Left ventricle myocardium superior (tissue), 1 donor: ENCODE measurements around the gene ADORA1. TPM values are rescaled to one million over a fixed set of nuclear protein-coding genes. Genes with fewer than 3 reads are reported as not detected.

ENCODE experiments used
- ATAC-seq: fragments of 200-7000 bp; cut with Tn5 transposase; one replicate; pipeline ENCODE4 v1.9.1; 2020; ENCODE audit warnings: mild to moderate bottlenecking, moderate library complexity
- DNase-seq: peaks from one replicate; pipeline ENCODE4 v3.0.0-alpha.2; 2020
- intact Hi-C: fragments of 100-400 bp; cut with micrococcal nuclease; formaldehyde crosslinking; loops from one replicate; pipeline ENCODE4 v1.11.0; 2022
- total RNA-seq: library from RNA; stranded (reverse); fragmentation: NEBNext Ultra II Directional; extraction: Animal tissue kit (Norgen Biotek cat#: 25700); gene quantifications from one replicate; pipeline ENCODE4 v1.2.1, GENCODE V29; 2021
- donor health status: DM: no; HTN: yes; CAD: no; lungs with severe emphysema.

ADORA1 gene
- total RNA-seq, 1 donor from 2014 or later, result 13.5 TPM

DNA sequence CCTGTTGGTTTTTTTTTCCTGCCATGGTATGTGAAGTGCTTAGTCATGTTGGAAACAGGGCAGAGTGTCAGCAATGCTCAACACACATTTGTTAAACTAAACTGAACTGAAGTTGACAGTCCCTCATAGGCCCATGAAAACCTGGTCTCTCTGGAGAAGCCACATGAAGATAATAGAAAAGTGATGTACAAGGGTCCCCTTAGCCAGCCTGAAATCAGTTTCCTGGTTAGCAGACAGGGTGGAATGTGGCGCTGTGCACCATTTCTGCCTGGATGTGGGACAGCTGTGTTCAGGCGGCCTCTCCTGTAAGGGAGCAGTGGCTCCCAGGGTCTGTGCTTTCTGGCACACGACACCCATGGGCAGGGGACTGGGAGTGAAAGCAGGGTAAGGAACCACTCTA lies 68.8 kb downstream of the ADORA1 start:
- ATAC-seq (no peak), DNase-seq (no peak)
- intact Hi-C loops, result no loop called here

GRCh38 chr1:203197625-203198024 lies 70.1 kb downstream of the ADORA1 start:
- DNase-seq (no peak), ATAC-seq (no peak)
- intact Hi-C loops, result no loop called here

GRCh38 chr1:203199002-203199401 lies 71.5 kb downstream of the ADORA1 start:
- ATAC-seq, result no peak
- intact Hi-C loops, result no loop called here
- DNase-seq, result no peak

- ATAC-seq (no peak), DNase-seq (no peak)
- intact Hi-C loops, result no loop called here
Observed at GRCh38 chr1:203199481-203199815, 71.9 kb downstream of the ADORA1 start.

DNA sequence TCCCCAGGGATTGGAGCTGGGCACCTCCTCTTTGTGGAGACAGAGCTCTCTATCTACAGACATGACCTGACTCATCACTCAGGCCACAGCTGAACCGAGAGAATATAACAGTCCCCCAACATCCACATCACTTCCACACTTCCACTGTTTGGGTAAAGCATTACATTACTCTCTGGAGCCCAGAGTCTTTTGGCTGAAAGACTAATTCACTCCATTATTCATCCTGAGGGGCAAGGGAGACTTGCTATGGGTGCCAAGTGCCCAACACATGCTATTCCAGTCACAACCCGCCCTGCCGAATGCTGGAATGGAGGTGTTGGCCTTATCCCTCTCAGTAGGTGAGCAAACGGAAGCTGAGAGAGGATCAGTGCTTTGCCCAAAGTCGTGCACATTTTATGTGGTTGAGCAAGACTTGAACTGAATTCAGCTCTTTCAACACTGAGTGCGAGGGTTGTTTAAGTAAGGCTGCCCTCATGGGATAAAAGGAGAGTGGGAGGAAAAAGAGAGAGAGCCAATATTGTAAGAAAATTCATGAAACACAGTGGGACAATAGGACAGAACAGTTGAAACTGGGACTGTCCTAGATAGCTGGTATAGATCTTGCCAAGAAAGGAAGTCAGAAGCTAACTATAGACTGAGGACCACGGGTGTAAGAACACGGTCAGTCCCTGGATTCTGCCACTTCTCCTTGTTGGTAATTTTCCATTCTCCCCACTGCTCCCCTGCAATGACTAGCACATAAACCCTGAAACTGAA lies 72.5 kb downstream of the ADORA1 start:
- intact Hi-C loops, result no loop called here
- no peak for DNase-seq
- ATAC-seq, result peak; percentile 76

GRCh38 chr1:203200916-203201315 lies 73.4 kb downstream of the ADORA1 start:
- no peak for DNase-seq
- ATAC-seq, result no peak
- intact Hi-C loops, result no loop called here

DNA sequence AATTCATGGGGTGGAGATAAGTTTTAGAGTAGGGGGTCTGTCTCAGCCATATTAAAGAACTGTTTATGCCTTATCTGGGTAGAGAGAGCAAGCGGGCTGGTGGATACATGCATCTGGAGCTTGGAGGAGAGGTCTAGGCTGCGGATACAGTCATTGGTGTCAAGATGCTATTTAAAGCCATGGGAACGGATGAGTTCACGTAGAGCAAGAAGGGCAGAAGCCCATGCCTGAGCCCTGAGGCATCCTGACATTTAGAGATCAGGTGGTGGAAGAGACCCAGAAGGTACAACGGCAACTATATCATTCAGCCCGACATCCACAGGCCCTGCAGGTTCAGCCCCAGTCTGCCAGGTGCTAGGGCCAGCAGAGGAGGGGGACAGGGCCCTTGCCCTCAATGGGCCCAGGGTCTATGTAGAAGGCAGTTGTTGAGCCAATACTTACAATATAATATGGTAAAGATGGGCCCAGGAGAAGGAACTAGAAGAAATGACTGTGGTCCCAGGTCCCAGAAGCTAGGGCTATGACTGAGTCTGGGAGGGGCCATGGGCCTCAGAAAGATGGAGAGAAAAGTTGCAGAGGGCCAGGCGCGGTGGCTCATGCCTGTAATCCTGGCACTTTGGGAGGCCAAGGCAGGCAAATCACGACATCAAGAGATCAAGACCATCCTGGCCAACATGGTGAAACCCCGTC lies 74.1 kb downstream of the ADORA1 start:
- ATAC-seq (no peak), DNase-seq (no peak)
- intact Hi-C loops, result no loop called here

DNA sequence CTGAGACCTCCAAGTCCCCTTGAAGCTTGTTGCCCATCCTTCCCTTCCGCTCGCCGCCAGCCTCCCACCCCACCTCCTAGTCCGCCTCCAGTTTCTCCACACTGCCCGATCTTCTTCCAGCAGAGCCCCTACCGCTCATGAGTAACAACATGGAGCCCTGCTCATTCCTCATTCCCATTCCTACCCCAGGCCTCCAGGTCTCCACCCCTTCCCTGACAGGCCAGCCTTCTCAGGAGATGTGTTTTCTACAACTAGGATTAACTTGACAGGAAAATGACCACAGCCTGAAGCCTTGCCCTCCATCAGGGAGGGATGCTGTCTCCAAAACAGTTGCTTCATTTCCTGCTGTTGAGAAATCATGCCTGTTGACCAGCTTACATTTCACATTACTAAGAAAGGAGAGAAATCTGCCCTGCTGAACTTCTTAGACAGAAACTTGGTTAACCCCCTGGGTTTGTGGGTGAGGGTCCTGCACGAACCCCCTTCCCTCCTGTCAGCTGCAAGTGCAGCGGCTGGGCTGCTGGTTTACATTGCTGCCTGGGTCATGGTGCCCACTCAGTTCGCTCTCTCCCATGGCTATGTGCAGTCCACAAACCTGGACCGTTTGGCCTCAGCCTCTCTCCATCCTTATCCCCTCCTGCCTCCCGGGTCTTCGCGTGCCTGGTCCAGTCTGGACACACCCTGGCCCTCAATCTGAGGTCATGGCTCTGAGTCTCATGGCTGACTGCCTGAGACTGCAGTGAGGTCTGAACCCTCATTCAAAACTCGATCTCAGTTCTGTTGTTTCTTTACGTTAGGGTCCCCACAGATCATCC lies 75.1 kb downstream of the ADORA1 start:
- ATAC-seq (peak; percentile 83), DNase-seq (peak; percentile 59)
- intact Hi-C loops, result no loop called here

GRCh38 chr1:203204756-203205155 lies 77.2 kb downstream of the ADORA1 start:
- intact Hi-C loops, result no loop called here
- no peak for ATAC-seq
- DNase-seq, result no peak

DNA sequence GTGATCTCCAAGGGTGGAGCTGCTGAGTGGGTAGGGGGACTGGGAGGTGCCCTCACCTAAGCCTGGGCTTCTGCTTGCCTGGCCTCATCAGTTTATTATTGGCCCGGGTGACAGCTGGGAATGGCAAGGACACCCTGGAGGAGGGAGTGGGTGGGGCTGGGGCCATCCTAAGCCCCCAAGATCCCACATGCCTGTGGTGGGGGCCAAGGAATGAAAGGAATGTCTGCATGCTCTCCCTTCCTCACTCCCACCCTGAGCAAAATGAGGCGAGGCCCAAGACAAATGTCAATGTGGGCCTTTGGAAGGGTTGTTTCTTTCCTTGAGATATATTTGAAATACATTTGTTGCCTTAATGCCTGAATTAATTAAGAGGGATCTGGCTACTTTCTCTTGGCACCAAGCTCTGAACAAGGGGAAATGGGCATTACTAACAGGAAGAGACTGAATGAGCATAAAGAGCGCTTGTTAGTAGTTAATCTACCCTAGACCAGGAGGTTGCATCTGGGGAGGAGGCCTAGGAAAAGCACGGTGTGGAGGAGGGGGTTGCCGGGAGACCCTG lies 78.7 kb downstream of the ADORA1 start:
- DNase-seq (no peak), ATAC-seq (no peak)
- intact Hi-C loops, result no loop called here

GRCh38 chr1:203207751-203208150 lies 80.2 kb downstream of the ADORA1 start:
- DNase-seq (no peak), ATAC-seq (no peak)
- intact Hi-C loops, result no loop called here

DNA sequence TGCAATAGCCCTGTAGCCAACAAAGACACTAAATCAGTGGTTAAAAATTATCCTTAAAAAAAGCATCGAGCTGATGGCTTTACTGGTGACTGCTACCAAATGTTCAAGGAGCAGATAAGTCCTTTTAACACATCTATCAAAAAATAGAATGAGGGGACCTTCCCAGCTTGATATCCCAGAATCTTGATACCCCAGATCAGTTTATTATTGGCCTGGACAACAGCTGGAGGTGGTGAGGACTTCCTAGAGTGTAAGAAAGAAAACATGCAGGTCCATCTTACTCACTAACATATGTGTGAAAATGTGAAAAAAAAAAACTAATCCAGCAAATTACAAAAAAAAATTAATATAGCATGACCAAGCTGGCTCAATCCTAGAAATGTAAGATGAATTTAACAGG lies 80.7 kb downstream of the ADORA1 start:
- DNase-seq (no peak), ATAC-seq (no peak)
- intact Hi-C loops, result no loop called here

- DNase-seq (no peak), ATAC-seq (no peak)
- intact Hi-C loops, result loop anchor here (5.0 kb wide), 1 partner anchor 93 kb away; no protein-coding TSS in a partner anchor
Observed at GRCh38 chr1:203210350-203210749, 82.8 kb downstream of the ADORA1 start.

DNA sequence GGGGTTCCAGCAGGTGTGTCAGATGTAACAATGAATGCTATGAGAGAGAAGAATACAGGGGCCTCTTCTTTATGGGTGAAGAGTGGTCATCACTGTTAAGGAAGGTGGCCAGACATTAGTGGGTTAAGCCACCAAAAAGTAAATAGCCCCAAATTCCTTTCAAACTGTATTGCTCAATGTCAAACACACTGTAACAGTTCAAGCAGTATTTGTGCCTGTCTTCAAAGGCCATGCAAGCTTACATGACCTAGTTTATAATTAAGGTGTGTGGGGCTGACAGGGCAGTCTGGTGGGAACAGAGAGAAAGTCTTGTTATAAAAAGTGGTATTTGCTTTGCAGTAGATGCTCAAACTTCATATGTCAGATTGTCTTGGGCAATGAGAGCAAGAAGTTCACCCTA lies 83.5 kb downstream of the ADORA1 start:
- intact Hi-C loops, result loop anchor here (5.0 kb wide), 1 partner anchor 94 kb away; no protein-coding TSS in a partner anchor
- ATAC-seq, result no peak

GRCh38 chr1:203211812-203212211 lies 84.3 kb downstream of the ADORA1 start:
- DNase-seq (no peak), ATAC-seq (no peak)
- intact Hi-C loops, result loop anchor here (5.0 kb wide), 1 partner anchor 95 kb away; no protein-coding TSS in a partner anchor

More for the DNA sequence above, 83.5 kb downstream of the ADORA1 start:
- no peak for DNase-seq

DNA sequence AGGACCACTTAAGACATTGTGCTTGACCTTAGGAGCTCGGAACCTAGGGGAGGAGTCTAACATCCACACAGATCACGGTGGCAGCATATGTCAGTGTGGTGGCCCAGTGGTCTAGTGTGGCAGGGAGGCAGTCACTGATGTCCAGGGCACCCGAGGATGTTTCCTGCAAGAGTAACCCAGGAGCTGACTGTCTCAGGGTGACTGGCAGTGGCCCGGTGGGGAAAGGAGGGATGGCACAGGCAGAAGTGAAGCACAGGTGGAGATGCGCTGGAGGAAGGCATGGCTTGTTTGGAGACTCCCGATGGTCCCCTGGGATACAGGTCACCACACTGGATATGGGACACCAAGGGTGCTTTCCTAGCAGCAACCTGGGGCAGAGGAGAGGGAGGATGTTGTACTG lies 85.6 kb downstream of the ADORA1 start:
- intact Hi-C loops, result loop anchor here (5.0 kb wide), 1 partner anchor 96 kb away; no protein-coding TSS in a partner anchor
- DNase-seq (no peak), ATAC-seq (no peak)

- DNase-seq (no peak), ATAC-seq (no peak)
- intact Hi-C loops, result loop anchor here (5.0 kb wide), 2 partner anchors 98 to 178 kb away; no protein-coding TSS in a partner anchor
Observed at GRCh38 chr1:203214871-203215270, 87.3 kb downstream of the ADORA1 start.

DNA sequence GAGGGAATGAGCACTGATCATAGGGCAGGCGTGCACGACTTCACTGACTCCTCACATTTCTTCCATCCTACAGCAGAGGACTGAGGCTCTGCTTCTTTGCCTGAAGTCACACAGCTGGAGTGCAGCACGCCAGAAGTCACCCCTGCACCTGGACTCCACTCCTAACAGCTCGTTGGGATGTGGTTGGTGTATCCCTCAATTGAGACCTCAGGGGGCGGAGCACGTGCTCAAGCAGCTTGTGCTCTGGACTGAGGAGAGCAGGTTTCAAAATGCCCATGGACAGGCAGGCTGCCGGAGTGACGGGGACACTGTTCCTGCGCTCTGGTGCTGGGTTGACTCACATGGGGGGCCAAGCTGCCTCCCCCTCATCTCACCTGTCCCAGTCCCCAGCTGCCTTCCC lies 88.0 kb downstream of the ADORA1 start:
- intact Hi-C loops, result loop anchor here (5.0 kb wide), 1 partner anchor 178 kb away; no protein-coding TSS in a partner anchor
- no peak for DNase-seq
- ATAC-seq, result no peak
